ENCODE data around the gene KISS1.

GRCh38 chr1:204217648-204218000 lies 21.3 kb upstream of the KISS1 start:
- TF ChIP-seq CTCF (IDR thresholded peaks at IDR 0.05) (no peak), POLR2A (IDR thresholded peaks at IDR 0.05) (no peak)

Measured in adrenal gland (tissue), 5 donors.